Cerebellar nuclear complex (tissue), 1 donor: ENCODE measurements around the gene BCOR.

Source experiments
- DNase-seq, 2 experiments: peaks; one replicate each; lab custom pipeline; 2025; lab: John Stamatoyannopoulos, UW

Gene BCOR

DNA sequence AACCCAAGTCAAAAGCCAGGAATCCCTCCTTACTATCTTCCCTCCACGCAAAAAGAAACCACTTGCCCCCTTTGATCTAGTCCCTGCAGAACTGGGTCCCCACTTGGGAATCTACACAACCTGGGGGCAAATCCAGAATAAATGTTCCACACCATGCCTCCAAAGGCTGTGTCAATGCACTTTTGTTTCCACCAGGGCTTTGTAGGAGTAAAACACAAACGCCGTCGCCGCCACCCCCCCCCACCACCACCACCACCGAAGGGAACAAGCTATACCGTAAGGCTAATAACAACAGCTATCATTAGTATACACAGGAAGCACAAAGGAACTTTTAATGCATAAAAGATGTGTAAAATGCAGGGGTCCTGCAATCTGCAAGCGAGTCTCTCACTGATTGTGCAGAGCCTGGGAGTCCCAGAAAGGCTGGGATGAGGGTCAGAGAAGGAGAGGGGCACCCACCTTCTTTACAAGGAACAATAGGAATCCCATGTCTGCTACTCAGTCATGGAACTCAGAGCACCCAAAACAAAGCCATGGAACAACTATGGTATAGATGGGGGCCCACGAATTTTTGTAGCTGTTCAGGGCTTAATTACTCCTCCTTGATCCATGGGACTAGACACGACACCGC is 13.2 kb downstream of the BCOR start:
- no peak for DNase-seq

DNA sequence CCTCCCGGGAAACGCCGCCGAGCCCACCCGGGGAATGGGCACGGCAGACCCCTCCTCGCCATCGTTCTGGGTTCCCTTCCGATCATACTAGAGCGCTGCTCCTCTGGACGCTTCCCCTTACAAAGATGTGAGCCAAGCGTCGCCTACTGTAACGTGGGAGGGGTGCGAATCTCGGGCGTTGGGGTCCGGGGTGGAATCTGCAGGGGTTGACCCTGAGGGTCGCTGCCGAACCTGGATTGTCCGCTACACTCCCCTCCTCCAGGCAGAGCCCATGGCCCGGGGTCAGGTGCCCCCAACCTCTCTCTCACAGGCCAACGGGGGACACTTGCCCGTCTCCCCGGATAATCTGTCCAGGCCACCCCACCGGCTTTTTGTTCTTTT is 13.8 kb downstream of the BCOR start:
- no peak for DNase-seq

DNA sequence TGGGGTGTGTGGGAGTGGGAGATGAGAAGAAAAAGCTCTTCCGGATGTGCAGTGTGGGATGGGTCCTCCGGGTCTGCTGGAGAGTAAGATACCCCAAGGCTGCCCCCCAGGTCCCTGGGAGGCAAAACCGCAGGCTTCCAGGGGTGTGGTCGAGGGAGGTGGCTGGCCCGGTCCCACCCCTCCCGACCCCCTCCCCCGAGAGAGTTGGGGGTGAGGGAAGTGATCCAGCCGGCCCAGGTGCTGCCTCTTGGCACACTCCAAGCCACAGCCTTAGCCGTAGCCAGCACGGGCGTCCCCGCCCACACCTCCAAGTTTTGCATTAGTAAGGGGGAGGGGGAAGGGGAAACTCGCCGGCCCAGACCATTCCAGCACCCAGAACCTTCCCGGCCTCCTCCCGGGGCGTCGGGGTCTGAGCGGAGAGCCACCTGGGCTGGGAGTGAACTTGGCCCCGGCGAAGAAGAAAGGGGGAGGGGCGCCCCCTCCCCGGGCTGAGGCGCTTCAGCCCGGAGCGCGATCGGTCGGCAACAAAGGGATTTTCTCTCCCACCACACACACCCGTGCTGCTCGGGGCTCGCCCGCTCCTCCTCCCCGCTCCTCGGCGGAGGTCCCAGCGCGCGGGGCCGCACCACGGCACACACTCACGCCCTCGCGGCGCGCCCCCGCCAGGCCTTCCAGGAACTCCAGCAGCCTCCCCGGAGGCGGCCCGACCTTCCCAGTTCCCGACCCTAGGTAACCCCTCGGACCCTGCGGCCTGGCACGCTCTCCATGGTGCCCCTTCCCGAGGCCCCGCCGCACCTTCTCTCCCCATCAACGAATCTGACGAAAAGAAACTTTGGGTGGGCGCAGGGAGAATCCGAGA is 14.4 kb downstream of the BCOR start:
- DNase-seq, result no peak

DNA sequence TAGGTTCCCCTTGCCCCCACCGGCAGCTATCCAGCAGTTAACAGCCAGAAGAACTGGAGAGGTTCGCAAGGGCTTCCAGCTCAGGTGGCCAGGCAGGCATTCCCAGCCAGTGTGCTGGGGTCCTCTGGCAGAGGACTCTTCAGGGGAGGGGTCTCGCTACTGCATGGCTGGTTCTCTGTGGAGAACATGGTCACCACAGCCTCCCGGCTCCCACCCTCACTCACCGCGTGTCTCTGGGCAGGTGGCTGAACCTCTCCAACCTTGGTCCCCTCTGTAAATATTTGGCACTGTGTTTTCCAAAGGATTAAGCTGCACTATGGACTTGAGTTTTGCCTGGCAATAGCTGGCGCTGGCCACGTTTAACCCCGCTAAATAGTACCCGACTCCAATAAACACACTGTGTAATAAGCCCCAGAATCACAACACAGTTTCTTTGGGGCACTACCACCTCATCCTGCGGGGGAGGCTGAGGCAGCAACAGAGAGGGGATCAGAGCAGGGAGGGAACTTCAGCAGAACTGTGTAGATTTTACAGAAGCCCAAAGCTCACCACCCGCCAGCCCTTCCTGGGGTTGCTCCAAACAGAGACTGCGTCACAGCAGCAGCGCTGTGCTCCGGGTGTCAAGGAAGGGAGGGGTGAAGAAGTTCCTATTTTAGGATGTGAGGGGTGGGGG is 15.2 kb downstream of the BCOR start:
- no peak for DNase-seq

DNA sequence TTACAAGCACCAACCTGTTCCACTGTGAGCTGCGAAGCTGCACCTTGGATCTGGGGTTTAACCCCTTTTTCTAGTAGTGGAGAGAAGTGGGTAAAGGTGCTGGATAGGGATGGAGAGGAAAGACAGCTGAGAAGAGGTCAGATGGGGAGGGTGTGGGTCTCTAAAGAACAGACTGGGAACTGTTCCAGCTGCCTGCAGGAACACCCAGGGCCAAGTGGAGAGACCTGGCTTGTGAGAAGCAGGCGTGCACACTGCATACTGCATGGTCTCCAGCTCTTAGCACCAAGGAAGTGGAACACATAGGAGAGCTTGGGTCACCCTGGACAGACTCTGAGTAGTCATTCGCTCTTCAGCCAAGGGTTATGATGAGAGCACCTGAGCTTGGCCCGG is 16.1 kb downstream of the BCOR start:
- no peak for DNase-seq

DNA sequence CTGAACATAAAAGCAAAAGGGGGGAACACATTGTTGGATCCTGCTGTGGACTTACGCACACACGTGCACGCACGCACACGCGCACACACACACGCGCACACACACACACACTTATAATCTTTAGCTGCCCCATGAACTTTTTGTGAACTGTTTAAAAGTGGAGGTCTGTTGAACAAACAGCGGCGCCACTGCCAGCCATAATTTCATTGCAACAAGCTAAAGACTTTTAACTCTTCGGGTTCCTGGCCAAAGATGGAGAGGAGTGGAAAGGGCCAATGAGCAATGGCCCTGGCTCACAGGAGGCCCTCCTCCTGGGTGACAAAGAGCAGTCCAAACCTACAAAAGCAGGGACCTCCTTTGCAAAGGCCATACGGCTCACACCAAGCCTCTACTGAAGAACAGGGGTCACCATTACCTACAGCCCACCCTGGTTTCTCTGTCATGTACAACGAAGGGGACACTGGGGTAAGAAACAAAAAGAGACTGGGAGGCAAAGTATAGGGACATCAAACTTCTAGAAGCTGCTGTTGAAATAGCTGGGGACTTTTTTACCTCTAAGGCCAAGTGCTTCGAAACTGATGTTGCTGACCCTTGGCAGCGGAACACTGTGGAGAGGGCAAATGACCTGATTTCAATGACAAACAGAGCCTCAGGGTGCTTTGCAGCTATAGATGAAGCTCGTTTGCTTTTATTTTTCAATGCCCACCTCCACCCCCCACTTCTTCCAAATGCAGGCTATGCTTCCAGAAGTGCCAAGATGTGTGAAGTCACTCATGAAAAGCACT is 16.7 kb downstream of the BCOR start:
- no peak for DNase-seq

DNA sequence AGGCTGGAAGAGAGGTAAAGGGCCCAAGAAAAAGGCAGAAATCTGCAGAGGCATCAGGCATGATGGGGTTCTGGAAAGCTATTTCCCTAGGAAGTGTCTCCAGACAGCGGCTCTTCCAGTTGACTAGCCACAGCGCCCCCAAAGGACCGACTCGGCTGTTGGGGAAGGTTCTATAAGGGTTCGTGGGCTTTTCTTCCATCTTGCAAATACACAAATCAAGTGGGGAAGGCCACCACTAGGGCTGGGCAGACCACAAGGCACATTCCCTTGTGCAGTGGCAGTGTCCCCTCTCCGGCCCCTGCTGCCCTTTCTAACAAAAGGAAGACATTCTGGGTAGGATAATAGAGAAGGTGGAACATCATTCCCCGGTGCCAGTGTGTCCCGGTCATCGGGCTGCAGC is 18.2 kb downstream of the BCOR start:
- DNase-seq, result no peak

DNA sequence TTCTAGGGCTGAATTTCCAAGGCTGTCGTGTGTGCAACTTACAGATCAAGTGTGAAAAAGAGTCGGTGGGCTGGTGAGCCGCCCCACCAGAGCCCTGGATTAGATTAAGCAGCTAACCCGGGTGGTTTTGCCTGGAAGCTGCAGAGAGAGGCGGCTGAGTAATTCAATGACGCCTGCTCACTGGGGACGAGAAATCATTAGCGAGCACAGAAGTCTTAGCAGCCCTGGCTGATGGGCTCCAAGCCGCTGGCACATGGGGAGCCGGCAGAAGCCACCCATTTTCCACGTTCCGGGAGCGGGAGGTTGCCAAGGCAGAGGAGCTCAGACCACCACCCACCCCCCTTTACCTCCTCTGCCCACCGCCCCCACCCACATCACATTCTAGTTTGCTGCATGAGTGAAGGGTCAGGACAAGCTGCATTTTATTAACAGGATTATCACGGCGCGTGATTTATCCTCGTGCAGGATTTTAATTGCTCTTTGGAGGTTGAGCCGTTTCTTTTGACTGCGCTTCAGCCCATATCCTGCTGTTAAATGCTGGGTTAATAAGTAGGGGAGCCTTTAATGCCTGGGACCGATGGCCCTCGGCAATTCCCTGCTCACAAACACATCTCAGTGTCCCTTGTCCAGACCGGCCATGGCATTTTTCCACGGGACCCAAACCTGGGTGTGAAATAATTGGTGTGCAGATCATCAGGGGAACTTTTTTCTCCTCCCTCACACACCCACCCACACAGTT is 19.1 kb downstream of the BCOR start:
- DNase-seq, result no peak

DNA sequence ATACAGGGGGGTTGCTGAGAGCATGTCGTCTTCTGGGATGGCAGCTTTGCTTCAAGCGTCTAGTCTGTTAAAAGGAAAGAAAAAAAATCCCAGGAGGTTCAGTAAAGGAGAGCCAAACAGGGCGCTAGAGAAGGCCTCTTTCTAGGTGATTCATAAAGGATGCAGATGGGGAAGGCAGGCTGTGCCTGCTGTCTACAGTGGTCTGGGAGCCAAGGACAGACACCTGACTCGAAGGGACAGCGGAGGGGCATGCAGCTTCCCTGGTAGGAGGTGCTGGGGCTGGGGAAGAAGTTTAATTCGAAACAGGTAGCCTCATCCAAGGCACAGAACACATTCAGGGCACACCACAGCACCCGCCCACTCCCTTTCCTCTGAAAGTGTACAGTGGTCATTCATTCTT is 19.9 kb downstream of the BCOR start:
- no peak for DNase-seq

DNA sequence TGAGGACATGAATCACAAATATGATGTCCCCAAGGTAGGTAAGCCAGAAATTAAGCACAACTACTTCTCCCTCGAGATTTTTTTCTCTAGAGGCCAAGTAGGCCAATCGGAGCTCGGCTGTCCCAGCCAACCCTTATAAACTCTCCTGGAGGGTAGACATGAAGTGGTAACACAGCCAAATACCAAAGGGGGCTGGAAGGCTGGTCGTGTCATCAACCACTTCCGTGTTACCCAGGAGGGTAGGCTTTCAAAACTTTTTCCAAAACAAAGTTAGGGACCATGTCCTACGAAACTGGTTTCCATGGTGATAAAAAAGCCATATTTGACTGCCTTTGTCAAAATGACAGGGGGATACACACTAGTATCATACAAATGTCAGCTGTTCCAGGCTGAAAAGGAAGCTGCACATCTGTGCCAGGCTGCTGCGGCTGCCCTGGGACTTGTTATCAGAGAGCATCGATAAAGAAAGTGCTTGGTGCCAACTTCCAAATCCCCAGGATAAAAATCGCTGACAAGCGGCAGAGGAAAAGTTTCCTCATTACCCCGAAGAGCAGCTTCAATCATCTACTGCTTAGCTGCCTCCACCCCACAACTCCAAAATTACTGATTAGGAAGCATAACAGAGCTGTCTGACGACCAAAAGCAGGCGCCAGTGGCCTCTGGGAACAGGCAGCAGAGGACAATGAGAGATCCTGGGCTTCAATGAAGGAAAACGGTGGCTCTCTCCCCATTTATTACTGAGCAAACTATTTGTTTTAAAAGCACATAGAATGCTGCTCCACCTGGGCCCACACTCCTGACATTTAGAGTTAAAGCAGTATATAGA is 20.8 kb downstream of the BCOR start:
- DNase-seq, result no peak

DNA sequence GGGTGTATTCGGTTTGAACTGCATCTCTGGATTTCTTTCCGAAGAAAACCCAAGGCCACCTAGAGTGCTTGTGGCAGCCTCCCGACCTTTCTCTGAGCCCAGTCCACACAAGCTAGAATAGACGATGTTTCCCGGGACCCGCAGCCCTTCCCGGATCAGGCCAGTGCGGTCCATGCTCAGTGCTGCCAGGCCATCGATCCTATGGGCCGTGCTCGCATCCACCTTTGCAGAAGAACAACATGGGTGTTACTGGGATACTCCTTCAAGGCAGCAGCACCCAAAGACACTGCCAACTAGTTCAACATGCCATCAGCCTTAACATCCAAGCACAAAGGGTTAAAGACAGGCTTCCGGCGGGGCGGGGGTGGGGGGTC is 22.8 kb downstream of the BCOR start:
- DNase-seq, result no peak

DNA sequence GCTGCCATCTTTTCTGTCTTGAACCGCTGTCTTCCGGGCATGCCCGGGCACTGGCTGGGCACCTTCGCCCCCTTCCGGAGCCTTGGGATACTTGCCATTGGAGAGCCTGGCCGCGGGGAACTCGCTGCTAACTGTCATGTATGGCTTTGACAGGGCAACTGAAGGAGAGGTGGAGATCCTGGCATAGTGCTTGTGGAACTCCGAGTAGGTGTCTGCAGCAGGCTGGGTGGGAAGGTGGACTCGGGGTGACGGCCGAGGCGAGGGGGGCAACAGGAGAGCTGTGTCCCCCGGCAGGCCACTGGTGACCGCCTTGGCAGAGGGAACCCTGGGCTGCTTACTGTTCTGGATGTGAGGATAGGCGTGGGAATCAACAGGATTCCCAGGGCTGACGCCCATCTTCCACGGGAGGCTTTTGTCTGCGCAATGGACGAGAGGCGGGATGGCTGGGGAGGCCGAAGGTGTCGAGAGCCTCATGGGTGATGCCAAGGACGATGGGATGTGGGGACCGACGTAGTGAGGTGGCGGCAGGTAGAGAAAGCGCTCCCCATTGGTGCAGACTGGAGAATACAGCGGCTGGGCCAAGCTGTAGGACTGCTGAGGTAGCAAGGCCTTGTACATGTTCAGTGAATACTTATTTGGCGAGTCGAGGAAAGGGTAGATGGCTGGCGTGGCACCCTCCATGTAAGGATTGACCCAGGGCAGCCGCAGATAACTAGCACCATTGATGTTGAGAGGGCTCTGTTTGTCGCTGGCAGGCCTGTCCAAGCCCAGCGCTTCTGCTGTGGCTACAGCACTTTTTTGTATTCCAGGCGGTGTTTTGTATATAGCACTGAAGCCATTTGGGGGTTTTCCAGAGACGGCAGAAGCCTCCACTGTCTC is 23.4 kb downstream of the BCOR start:
- no peak for DNase-seq

DNA sequence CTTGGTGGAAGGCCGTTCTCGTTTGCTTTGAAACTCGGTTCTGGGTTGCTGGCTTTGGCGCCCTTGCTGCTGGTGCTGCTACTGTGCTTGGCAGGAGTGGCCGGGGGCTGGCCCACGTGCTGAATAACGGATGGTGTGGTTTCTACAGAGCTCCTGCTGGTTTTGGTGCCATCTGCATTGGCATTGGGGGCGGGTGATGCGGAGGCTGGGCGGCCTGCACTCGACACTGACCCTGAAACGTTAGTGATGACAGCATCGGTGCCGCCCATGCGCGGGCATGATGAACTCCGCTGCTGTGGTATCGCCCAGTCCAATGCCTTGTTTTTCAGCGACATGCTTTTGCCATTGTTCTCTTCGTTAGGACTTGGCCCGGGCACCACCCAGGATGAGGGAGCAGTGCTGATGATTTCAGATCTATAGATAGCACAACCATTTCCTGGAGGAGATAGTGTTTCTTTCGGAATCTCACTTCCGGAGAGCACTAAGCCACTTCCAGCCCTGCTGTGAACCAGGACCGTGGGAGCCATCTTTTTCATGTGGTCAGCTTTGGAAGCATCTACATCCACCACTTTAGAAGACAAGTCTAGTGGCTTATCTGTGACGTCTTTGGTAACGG is 24.2 kb downstream of the BCOR start:
- no peak for DNase-seq

DNA sequence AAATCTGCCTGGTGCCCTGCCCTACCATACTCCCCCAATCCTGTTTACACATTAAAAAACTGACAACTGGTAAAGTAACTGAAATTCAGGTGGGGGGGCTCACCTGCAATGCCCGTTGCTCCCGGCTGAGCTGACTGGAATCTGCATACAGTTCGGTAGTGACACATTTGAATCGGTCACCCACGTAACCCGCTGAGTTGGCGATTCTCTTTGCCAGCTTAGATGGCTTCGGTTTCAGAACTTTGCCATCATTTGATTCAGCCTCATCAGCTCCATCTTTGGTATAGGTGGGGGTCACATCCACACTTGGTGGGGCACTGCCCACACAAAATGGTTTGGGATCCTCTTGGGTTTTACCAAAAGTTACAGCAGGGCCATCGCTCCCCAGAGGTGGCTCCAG is 25.5 kb downstream of the BCOR start:
- no peak for DNase-seq

DNA sequence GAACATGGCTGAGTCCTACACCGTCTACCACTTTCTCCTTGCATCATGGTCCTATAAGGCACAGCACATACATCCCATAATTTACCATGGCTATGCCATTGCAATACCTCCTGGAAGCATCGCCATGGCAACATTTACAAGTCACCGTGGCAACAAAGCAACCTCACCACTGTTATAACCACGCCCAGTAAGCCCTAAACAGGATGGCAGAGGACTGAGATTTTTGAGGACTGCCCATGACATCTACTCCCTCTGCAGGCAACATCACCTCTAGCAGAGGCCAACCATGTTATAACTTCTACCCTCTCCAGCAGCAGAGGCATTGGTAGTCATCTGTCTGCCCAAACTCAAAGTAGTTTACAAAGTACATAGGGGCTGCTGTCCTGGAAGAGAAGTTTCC is 29.7 kb downstream of the BCOR start:
- DNase-seq, result no peak

DNA sequence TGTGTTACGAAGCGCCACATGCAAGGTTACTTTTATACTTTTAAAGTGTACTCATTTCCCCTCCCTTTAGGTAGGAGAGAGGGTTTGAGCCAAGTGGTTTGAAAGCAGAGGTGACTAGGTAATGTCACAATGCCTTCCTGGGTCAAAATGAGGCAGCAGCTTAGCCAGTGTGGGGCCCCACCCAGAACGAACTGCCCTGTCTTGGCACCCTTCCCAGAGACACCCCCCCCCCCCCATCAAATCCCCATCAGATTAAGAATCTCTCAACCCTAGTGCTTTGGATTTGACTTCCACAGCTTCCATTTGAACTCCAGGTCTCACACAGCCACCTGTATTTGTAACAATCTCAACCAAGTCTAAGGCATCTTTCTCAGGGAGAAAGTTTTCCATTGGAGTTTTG is 31.1 kb downstream of the BCOR start:
- DNase-seq, result no peak

DNA sequence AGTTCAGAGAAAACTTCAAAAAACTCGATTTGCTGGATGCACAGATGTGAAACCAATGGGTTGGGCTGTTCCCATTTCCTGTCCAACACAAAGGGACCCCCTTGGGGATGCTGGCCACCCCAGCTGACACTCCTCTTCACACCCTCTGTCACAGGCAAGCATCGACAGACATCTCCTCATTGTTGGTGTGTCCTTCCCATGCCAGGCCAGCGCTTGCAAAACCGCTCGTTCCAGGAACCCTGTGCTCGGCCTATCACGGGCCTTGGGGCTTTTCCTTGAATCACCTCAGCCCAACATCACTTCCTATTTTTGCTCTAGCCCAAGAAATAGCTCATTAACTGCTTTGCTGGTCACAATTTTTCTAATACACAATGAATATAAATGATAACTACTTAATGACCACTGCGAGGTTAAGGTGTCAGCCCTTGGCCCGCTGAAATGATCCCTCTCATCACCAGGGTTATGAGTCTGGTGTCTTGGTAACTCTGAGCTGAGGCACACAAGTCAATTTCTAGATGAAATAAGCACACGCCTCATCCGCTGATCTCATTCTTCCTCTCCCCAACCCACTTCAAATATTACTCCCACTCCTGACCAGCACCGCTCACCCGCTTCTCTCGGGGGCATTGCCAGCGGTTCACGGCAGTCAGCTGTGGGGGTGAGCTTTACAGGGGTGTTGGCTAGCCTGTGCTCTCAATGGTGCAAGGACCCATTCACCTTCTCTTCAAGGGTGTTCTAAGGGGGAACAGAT is 32.3 kb downstream of the BCOR start:
- DNase-seq, result no peak

DNA sequence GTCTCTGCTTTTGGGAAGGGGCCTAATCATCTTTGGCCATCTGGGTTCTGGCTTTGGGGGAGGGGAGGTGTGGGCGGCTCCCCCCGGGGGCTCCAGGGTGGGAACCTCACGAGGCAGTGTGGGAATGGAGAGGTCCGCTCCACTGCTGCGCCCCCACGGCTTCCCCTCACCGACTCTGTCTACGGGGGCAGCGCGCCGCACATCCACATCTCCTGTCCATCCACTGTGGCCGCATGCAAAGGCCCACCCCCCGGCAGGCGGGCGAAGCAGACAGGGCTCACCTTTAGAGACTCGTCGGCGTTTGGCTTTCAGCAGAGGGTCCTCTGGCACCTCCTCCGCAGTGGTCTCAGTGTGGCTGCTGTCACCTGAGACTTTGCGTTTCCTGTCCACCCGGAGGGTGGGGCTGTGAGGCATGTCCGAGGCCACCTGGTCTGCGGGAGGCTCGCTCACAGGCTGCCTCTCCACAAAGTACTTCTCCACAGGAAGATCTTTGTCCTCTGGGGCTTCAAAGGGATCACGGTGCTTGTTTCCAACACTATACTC is 33.6 kb downstream of the BCOR start:
- DNase-seq, result no peak
